PFSK-1 (cell line): ENCODE measurements around the gene PROK1.

Experiments used
- FOXP2 ChIP-seq: optimal IDR thresholded peaks from 2 replicates; pipeline ENCODE3; 2011; ENCODE audit warnings: borderline replicate concordance, control low read depth, inconsistent platforms; ENCODE audit not compliant: insufficient read depth; ENCODE audit errors: extremely low read length, extremely low read depth
- POLR2AphosphoS5 ChIP-seq: IDR thresholded peaks from 2 replicates; pipeline ENCODE4 v1.6.1; 2012; ENCODE audit warnings: low read depth, mild to moderate bottlenecking, control low read depth, low read length, moderate library complexity
- SIN3A ChIP-seq: IDR thresholded peaks from 2 replicates; pipeline ENCODE4 v1.6.1; 2012; ENCODE audit warnings: mild to moderate bottlenecking, low read length, moderate library complexity, borderline replicate concordance; ENCODE audit not compliant: insufficient read depth
- TAF1 ChIP-seq: IDR thresholded peaks from 2 replicates; pipeline ENCODE4 v1.6.1; 2012; ENCODE audit warnings: low read length, control low read depth, borderline replicate concordance; ENCODE audit not compliant: insufficient read depth
- TF ChIP-seq, protein P1 (sequence below), 2 experiments: IDR thresholded peaks; 2 replicates each; pipeline versions ENCODE4 v1.6.1 to v1.8.0; 2011 to 2012; ENCODE audit warnings: low read depth in 2 of 2, low read length in 2 of 2, control low read depth in 1 of 2, inconsistent platforms in 1 of 2, mild to moderate bottlenecking in 1 of 2, moderate library complexity in 1 of 2; ENCODE audit not compliant: insufficient read depth in 1 of 2

DNA sequence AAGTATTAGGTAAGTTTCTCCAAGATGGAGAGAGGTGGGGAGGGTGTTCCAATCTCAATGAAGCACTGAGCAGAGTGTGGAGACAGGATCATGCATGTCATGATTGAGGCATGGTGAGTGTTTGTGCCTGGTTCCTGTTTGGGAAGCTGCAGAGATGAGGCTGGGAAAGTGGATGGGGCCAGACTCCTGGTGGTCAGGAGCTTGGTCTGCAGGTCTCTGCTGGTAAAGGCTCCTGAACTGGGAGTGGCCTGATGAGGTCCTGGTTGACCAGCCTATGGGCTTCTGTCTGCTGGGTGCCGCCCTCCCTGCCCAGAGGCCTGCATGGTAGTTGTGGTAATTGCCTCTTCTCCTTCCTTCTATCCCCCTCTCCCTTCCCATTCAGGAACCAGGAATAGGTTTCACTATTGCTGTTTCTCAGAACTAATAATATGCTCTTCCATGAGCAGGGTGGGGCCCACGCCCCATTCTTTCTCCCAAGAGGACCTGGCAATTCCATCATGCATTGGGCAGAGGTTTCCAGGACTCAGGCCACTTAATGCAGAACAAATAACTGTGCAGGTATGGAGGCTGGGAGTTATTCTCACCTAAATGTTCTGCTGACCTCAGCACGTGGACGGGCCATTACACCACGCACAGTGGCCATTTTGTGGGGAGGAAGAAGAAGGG lies 24.5 kb downstream of the PROK1 start:
- TF ChIP-seq SIN3A (no peak), POLR2AphosphoS5 (no peak), TAF1 (no peak), FOXP2 (no peak)
- TF ChIP-seq, protein P1, sequence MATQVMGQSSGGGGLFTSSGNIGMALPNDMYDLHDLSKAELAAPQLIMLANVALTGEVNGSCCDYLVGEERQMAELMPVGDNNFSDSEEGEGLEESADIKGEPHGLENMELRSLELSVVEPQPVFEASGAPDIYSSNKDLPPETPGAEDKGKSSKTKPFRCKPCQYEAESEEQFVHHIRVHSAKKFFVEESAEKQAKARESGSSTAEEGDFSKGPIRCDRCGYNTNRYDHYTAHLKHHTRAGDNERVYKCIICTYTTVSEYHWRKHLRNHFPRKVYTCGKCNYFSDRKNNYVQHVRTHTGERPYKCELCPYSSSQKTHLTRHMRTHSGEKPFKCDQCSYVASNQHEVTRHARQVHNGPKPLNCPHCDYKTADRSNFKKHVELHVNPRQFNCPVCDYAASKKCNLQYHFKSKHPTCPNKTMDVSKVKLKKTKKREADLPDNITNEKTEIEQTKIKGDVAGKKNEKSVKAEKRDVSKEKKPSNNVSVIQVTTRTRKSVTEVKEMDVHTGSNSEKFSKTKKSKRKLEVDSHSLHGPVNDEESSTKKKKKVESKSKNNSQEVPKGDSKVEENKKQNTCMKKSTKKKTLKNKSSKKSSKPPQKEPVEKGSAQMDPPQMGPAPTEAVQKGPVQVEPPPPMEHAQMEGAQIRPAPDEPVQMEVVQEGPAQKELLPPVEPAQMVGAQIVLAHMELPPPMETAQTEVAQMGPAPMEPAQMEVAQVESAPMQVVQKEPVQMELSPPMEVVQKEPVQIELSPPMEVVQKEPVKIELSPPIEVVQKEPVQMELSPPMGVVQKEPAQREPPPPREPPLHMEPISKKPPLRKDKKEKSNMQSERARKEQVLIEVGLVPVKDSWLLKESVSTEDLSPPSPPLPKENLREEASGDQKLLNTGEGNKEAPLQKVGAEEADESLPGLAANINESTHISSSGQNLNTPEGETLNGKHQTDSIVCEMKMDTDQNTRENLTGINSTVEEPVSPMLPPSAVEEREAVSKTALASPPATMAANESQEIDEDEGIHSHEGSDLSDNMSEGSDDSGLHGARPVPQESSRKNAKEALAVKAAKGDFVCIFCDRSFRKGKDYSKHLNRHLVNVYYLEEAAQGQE (IDR thresholded peaks at IDR 0.05; ENCODE audit: insufficient read depth in 1 of 2, low read depth in 2 of 2, low read length in 2 of 2) = no peak
